ENCODE results near the gene CACNA1G.

The CACNA1G gene

GRCh38 chr17:50635732-50635981 is 75.1 kb downstream of the CACNA1G start:
- FAIRE-seq, result no peak

- no peak for FAIRE-seq
These were observed 75.7 kb downstream of the CACNA1G start for GRCh38 chr17:50635982-50636803.

DNA sequence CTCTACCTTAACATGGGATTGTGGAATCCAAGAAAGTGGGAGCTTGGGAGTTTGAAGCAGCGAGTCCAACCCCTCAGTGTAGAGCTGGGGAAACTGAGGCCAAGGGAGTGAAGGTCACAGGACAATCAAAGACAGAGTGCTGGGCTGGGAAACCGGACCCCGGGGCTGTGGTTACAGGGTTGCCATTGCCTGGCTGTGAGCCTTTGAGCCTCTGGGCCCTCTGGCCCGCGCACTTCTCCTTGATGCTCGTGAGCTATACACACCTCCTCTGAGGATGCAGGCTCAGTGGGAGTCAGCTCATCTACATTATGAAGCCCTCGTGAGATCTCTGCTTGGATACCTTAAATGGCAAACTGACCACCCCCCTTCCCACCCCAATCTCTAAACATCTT is 76.3 kb downstream of the CACNA1G start:
- no peak for FAIRE-seq

DNA sequence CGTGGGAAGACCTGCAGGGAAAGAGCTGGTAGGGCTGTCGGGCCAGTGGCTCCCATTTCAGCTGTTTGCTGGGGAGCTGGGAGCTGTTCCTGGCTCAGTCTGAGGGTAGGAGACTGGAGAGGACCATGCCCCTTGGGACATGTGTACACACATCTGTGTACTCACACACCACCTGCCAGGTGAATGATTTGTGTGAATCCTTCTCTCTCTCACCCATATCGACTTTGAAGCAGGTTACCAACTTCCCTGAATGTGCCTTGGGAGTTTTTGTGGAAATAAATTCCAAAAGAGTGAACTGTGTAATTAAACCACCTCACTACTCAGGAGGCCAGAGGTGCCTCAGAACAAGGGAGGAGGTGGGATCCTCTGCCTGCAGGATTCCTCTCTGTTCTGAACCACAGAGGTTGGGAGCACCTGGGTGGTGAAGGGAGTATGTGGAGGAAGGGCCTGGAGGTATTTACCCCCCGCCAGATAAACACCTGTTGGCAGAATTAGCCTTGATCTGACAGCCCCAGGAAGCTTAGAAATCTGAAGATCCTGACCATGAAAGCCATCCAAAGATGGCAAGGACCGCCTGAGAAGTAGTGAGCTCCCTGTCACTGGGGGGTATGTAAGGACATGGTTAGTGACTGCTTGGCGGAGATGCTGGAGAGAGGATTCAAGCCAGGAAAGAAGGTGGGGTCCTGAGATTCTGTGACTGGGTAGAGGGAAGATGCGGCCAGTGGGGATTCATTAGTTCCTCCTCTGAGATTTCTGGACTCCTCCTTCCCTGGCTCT is 77.5 kb downstream of the CACNA1G start:
- FAIRE-seq, result no peak

- FAIRE-seq, result no peak
These were observed 78.1 kb downstream of the CACNA1G start for GRCh38 chr17:50638606-50638965.

- FAIRE-seq, result no peak
These were observed 78.6 kb downstream of the CACNA1G start for GRCh38 chr17:50638966-50639713.

DNA sequence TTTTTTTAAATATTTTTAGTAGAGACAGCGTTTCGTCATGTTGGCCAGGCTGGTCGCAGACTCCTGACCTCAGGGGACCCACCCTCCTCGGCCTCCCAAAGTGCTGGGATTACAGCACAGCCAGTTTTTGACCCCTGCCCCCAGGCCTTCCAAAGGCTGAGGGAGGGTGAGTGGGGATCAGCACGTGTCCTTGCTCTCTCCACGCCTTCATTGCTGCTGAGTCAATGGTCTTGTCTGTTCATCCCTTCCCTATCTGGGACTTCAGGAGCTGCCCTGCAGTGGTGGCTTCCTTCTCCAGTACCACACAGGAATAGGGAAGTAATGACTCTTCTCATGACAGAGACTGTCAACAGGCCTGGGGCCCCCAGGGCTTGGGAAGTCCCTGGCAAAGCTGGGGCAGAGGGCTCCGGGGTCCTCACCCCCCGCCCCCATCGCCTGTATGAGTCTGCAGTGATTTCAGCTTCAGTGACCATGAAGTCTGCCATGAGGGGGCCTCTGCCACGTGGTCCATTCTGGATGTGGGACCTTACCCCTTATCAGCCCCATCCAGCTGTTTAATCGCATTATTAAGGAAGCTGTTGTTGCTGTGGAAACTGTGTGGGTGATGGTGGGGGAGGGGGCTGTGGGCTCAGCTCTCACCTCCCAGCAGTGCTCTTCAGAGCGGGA is 80.3 kb downstream of the CACNA1G start:
- no peak for FAIRE-seq

DNA sequence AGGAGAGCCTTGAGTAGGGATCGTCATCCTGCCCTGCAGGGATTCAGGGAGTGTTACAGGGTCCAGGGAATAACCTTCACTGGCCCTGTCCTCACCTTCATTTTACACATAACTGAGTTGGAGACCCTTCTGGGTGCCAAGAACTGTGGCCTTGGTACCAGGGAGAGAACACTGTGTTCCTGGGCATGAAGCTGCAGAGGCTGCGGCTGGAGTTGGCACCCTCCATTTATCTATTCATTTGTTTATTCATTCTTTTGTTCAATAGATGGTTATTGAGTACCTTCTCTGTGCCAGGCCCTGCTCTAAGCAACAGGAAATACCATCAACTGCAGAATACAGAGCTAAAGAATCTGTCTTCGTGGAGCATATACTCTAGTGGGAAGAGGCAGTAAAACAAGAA is 80.8 kb downstream of the CACNA1G start:
- no peak for FAIRE-seq

- FAIRE-seq, result no peak
These were observed 81.7 kb downstream of the CACNA1G start for GRCh38 chr17:50642071-50642721.

GRCh38 chr17:50642722-50643656 is 82.5 kb downstream of the CACNA1G start:
- no peak for FAIRE-seq

GRCh38 chr17:50645748-50646682 is 85.5 kb downstream of the CACNA1G start:
- FAIRE-seq, result no peak

DNA sequence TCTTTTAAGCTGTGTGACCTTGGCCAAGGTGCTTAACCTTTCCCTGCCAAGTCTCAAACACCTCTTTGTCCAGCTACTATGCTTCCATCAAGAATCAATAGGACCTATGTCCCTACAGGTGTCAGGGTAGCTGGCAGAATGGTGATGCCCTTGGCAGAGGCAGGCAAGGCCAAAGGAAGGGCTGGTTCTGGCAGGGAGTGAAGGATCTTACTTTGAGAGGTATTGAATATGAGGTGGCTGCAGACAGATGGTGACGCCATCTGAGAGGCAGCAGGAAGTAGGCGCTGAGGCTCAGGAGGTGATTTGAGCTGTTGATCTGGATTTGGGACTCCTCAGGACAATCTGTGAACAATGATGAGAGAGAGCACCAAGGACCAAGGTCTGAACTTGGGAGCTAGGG is 86.7 kb downstream of the CACNA1G start:
- no peak for FAIRE-seq

DNA sequence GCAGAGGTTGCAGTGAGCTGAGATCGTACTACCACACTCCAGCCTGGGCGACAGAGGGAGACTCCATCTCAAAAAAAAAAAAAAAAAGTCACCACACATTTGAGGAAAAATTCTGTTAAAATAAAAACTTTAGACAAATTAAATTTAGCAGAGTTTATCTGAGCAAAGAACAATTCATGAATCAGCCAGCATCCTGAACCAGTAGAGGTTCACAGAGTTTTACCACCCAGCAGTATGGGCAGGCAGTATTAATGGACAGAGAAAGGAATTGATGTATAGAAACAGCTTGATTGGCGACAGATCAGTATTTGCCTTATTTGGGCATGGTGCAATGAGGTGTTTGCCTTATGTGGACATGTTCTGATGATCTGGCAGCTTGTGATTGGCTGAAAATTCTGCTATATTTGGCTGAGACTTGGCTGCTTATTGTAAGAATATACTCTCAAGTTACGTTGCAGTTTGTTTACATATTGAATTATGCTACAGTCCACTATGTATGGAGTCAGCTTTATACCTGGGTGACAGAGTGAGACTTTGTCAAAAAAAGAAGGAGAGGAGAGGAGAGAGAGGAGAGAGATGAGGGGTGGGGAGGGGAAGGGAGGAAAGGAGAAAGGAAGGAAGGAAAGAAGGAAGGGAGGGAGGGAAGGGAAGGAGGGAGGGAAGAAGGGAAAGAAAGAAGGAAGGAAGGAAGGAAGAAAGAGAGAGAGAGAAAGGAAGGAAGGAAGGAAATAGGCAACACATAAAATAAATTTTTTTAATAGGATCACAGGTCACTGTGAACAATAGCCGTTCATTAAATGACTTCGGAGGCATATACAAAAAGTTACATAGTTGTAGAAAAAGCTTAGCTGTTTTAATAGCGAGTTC is 88.8 kb downstream of the CACNA1G start:
- no peak for FAIRE-seq

DNA sequence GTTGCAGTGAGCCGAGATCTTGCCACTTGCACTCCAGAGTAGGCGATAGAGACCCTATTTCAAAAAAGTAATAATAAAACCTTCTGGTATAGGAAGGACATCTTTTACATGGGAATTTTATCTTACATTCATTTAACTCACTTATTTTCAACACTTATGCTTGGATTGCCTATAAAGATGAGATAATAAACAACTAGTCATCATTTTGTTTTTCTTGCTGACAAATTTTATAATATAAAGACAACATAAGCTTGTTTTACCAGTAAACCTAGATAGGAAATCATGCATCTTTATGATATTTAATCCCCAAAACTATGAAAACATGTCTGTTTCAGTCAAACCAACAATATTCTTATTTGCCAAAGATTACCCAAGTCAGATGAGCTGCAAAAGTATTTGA is 91.1 kb downstream of the CACNA1G start:
- no peak for FAIRE-seq

DNA sequence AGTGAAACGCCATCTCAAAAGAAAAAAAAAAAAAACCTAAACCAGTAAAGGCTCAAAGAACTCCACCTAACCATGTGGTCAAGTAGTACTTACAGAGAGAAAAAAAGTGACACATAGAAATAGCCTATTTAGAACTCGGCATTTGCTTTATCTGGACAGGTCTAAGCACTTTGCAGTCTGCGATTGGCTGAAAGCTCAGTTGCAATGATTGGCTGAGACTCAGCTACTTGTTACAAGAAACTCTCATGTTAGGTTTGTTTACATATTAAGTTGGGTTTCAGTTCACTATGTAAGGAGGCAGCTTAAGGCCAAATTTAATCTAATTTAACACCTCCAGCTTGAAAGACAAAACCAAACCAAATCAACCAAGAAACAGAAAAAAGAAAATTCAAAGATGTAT is 93.2 kb downstream of the CACNA1G start:
- FAIRE-seq, result no peak

DNA sequence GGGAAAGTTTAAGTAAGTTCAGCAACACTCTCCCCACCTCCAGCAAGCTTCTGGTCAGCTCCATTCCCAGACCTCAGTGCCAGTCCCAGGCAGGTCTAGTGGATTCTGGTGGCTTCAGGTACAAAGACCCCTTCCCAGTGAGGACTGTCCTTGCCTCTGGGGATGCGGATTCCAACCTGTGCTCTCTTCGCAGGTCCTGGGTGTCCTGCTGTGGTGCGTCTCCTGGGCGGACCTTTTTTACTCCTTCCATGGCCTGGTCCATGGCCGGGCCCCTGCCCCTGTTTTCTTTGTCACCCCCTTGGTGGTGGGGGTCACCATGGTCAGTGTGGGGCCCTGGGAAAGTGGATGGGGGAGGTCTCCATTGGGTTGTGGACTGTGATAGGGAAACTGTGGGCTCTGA is 96.0 kb downstream of the CACNA1G start:
- FAIRE-seq, result no peak

- no peak for FAIRE-seq
These were observed 96.5 kb downstream of the CACNA1G start for GRCh38 chr17:50657054-50657453.

GRCh38 chr17:50657627-50658026 is 97.1 kb downstream of the CACNA1G start:
- FAIRE-seq, result no peak

DNA sequence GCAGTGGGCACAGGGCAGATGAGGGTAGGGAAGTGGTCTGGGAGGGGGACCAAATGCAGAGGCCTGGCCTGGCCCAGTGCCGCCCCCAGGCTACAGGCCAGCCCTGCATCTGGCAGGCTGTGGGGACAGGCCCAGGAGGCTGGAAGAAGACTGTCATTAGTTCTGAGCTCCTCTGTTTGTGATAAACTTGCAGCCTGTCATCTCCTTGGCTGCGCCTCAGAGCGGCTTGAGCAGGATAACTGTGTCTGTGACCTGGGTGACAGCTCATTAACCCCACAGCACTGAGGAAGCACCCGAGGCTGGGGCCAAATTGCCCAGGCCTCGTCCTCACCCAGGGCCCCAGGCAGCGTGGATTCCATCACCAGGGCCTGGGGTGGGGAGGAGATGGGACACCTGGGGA is 98.1 kb downstream of the CACNA1G start:
- FAIRE-seq, result no peak
